Measurements from ENCODE around the gene P2RY4.
"Not testable (repeated sequence)": the region's sequence is repeated elsewhere in the genome, so short reads cannot be mapped to it uniquely, and the experiment has no call there.

P2RY4 gene

DNA sequence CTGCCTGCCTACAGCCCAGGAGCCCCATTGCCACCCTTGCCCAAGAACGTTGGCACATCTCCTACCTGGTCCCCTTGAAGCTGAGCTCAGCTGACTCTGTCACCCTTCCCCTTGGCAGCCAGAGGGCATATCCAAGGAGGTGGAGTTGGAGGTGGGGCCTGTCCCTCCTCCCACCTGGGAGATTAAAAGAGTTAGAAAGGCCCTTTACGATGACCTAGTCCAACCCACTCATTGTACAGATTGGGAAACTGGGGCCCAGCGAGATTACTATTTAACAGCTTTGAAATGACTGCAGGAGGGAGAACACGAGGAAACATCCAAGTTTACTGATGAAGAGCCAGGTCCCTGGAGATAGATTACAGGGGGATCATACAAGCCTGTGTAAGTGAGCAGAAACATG, at the start of gene P2RY4:
Gene P2RY4 (minus strand): TSS at position 101 of the 400 bp plus-strand sequence. CDS start 580 bp downstream, outside the sequence.
- no peak for DNase-seq

GRCh38 chrX:70301716-70302115, 41.7 kb upstream of the P2RY4 start:
- no peak for DNase-seq

GRCh38 chrX:70293621-70294020, 33.6 kb upstream of the P2RY4 start:
- no peak for DNase-seq

GRCh38 chrX:70292788-70293187, 32.8 kb upstream of the P2RY4 start:
- DNase-seq: no peak

- DNase-seq: peak; percentile 72
Observed at GRCh38 chrX:70289793-70290770, 30.1 kb upstream of the P2RY4 start, which contains the start of the genes KIF4A and PDZD11. Gene KIF4A, plus strand, starts transcription at chrX:70290104. Its CDS starts 355 bp downstream, at chrX:70290459. Gene PDZD11, minus strand, starts transcription at chrX:70289927. Its CDS starts 586 bp downstream, at chrX:70289341.

- DNase-seq: no peak
Observed at GRCh38 chrX:70289168-70289792, 29.3 kb upstream of the P2RY4 start.

GRCh38 chrX:70281951-70282350, 21.9 kb upstream of the P2RY4 start, which contains the start of gene RAB41:
Gene RAB41, plus strand, starts transcription at chrX:70282172. Its CDS starts 46 bp downstream, at chrX:70282218.
- DNase-seq: no peak

DNA sequence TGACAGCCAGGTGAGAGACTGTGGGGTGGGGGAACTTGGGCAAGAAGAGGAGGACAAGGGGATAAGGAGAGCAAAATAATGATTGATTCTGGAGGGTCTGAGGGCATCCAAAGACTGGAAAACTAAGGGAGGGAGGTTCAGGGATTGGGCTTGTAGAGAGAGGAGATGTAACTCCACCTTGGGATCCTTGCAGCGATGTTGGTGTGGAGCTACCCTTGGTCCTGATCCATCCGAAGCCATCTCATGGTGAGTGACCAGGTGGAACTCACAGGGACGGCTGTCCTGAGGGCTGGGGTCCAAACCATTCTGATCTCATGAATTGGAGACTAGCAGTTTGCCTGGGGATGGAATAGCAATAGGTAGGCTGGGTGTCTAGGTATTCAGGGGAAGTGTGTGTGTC, 20.6 kb upstream of the P2RY4 start:
- no peak for DNase-seq

DNA sequence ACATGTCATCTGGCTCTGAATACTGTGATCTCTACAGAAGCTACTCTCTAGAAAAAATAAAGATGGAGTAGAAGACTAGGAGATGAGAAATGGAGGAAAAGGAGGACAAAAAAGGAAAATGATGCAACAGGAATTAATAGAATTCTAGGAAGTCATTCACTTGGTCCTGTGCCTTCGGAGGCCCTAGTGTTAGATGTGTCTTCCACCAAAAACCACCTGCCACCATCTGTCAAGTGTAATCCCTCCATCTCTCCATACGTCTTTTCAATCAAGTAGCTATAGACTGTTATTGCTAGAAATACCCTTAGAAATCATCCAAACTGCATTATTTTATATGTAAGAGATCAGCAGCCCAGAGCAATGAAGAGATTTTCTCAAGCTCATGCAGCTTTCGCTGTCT, 19.1 kb upstream of the P2RY4 start:
- DNase-seq: no peak

DNA sequence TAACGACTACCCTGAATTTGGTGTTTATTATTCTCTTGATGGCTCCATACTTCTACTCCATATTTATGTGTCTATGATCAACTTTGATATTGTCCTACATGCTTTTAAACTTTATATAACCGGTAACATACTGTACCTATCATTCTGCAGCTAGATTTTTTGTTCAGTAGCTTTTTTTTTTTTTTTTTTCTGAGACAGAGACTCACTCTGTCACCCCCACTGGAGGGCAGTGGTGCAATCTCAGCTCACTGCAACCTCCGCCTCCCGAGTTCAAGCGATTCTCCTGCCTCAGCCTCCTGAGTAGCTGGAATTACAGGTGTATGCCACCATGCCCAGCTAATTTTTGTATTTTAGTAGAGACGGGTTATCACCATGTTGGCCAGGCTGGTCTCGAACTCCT, 14.0 kb upstream of the P2RY4 start:
- DNase-seq: not testable (repeated sequence)

DNA sequence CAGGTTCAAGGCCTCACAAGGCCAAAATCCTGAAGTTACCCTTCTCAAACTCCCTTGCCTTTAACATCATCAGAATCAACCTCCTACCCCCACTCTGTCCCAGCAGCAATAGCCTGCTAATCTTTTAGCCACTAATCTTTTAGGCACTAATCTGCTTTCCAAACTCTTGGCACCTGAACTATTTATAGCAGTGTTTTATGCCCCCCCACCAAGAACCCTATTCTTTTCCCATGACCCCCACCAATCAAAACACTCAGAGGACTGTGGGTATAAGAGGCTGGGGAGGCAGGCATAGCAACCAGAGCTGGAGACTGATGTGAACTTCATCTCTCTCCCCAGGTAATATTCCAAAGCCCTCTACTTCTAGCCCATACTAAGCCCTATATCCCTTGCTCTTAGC, 8.0 kb upstream of the P2RY4 start, which contains the start of gene ARR3:
Gene ARR3 (plus strand): TSS at position 301 of the 400 bp plus-strand sequence. CDS start 1,052 bp downstream, outside the sequence.
- no peak for DNase-seq

GRCh38 chrX:70264784-70265183, 4.8 kb upstream of the P2RY4 start:
- no peak for DNase-seq

DNA sequence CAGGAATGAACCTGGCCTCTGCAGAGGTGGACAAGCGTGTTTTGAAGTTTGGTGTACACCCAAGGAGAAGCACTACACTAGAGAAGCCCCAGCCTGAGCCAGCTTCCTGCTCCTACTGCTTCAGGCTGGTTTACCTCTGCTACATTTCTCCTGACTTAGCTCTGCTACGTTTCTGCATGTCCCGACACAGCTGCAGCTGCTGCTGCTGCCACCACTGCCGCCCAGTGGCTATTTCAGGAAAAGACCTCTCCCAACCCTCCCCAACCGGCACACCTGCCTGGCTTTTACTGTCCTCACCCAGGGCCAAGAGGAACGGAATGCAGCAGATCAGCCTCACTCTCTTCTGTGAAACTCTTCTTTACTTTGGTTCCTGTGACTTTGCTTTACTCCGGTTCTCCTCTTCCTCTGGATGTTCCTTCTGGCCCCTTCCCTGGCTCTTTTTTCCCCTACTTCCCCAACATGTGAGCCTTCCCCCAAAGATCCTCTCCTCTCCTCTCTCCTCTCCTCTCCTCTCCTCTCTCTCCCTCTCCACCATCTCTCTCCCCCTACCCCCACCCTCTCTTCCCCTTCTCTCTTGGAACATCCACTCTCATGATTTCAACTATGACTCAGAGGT, 3.1 kb upstream of the P2RY4 start:
- DNase-seq: no peak

GRCh38 chrX:70257423-70258288, 2.3 kb downstream of the P2RY4 start:
- DNase-seq: no peak

GRCh38 chrX:70255452-70255851, 4.6 kb downstream of the P2RY4 start:
- DNase-seq: no peak

- DNase-seq: no peak
Observed at GRCh38 chrX:70254909-70255308, 5.1 kb downstream of the P2RY4 start.

GRCh38 chrX:70254063-70254400, 6.0 kb downstream of the P2RY4 start:
- DNase-seq: no peak

- no peak for DNase-seq
Observed at GRCh38 chrX:70253377-70254062, 6.5 kb downstream of the P2RY4 start.

DNA sequence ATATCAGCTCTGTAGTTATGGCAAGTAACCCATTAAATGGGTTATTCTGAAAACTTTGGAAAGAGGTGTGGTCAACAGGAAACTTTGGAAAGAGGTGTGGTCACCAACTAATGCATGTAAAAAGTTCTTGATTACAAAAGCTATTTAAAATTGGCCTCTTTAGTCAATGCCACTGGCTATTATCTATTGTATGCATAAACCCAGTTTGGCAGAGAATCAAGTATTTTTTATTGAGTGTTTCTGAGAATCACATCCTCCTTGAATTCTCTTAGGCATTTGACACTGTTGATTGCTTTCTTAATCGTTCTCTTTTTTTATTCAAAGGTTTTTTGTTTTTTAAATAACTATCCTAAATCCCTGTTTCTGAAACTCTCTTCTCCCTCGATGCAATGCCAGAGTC, 7.5 kb downstream of the P2RY4 start:
- DNase-seq: no peak

GRCh38 chrX:70247252-70247651, 12.8 kb downstream of the P2RY4 start:
- DNase-seq: no peak

- no peak for DNase-seq
Observed at GRCh38 chrX:70244881-70245280, 15.1 kb downstream of the P2RY4 start.

GRCh38 chrX:70243601-70244000, 16.4 kb downstream of the P2RY4 start:
- not testable (repeated sequence) for DNase-seq
